GM15510 (cell line): Measurements from ENCODE around the gene TRABD.

ENCODE experiments used
- POLR2A ChIP-seq: IDR thresholded peaks from 3 replicates; pipeline ENCODE4 v1.6.1; 2011; ENCODE audit warnings: borderline replicate concordance; ENCODE audit not compliant: insufficient read length; ENCODE audit errors: extremely low read depth

TRABD gene

DNA sequence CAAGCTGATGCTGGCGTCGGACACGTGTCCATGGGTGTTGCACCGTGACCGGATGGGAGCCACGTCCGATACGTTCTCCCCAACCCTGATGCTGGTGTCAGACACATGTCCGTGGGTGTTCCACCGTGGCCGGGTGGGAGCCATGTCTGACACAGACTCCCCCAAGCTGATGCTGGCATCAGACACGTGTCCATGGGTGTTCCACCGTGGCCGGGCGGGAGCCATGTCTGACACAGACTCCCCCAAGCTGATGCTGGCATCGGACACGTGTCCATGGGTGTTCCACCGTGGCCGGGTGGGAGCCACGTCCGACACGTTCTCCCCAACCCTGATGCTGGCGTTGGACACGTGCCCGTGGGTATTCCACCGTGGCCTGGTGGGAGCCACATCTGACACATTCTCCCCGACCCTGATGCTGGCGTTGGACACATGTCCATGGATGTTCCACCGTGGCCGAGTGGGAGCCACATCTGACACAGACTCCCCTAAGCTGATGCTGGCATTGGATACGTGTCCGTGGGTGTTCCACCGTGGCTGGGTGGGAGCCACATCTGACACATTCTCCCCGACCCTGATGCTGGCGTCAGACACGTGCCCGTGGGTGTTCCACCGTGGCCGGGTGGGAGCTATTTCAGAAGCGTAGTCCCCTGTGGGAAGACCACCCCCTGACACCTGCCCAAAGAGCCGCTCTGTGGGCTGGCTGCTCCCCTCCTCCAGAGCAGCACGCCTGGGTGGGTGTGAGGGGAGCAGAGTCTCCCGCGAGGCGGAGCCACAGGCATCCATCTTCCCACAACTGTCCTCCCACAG lies 35.1 kb downstream of the TRABD start:
- TF ChIP-seq POLR2A: no peak

- TF ChIP-seq POLR2A: no peak
Observed at GRCh38 chr22:50221410-50222300, 35.9 kb downstream of the TRABD start.

DNA sequence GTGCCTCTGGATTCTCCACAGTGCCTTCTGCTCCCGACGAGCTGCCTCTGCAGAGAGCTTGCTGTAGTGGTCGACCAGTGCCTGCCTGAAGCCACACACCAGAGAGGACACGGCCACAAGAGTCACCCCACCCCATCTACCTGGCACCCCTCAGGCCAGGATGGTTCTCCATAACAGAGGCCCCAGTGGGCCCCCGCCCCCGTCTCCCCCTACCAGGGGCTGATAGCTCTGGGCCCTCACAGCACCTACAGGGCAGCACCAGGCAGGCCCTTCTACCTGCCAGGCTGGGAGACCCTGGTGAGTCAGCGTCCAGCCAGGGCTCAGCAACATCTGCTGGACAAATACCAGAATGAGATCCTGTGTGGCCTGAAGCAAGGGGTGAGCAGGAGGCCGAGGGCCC lies 36.8 kb downstream of the TRABD start:
- TF ChIP-seq POLR2A: no peak

- no peak for TF ChIP-seq POLR2A
Observed at GRCh38 chr22:50224071-50224470, 38.4 kb downstream of the TRABD start.

DNA sequence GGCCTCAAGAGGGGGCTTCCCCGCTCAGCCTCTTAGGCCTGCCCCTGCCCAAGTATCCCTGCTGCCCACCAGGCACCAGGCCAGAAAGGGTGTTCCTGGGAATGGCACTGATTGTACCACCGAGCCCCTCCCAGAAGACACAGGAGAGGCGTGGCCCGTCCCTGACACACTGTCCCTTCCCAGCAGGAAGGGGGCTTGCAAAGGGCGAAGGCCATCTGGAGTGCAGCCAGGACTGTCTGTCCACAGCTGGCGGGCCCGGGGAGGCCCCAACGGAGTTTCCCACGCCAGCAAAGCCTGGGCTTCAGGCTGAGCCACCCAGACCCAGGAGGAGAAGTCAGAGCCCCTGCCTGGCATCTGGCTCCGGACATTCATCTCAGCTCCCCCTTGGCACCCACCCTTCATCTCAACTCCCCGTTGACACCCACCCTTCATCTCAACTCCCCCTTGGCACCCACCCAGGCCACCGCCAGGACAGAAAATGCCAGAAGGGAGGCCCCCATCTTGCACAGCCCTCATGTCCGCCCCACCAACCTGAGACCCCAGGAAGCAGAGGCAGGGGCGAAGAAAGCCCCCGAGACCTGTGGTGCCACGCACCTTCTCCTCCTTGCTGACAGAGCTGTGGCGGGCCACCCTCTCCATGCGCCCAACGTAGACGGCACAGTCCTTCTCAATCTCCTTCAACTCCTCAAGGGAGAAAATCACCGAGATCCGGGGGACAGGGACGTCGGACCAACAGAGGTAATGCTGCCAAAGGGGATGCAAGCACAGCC lies 39.7 kb downstream of the TRABD start:
- TF ChIP-seq POLR2A: no peak

GRCh38 chr22:50226063-50226874 lies 40.6 kb downstream of the TRABD start:
- no peak for TF ChIP-seq POLR2A

GRCh38 chr22:50226875-50227165 lies 41.1 kb downstream of the TRABD start:
- no peak for TF ChIP-seq POLR2A

DNA sequence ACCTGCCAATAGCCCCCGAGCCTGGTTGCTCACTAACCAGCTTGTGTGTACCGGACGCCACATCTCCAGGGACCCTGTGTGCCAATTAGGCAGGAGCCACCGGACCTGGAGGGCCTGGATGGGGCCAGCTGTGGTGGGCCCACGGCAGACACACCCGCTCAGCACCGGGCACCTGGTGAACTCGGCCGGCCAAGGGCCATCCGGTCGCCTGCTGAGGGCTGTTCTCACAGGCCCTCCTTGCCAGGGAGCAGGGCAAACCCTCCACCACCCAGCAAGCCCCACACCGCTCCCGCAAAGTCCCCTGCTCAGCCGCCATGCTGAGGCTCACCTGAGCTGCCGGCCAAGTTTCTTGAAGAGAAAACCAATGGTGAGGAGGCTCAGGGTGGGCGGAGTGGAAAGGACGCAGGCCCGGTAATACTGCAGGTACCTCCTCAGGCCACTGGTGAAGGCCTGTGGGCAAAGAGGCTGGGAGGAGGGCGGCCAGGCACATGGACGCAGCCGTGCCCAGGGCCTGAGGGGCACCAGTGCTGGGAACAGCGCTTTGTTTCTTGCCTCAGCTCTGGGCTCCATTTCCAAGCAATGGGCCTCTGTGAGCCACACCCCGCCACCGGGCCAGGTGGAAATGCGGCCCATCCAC lies 42.0 kb downstream of the TRABD start:
- no peak for TF ChIP-seq POLR2A

GRCh38 chr22:50228366-50228765 lies 42.7 kb downstream of the TRABD start:
- no peak for TF ChIP-seq POLR2A

DNA sequence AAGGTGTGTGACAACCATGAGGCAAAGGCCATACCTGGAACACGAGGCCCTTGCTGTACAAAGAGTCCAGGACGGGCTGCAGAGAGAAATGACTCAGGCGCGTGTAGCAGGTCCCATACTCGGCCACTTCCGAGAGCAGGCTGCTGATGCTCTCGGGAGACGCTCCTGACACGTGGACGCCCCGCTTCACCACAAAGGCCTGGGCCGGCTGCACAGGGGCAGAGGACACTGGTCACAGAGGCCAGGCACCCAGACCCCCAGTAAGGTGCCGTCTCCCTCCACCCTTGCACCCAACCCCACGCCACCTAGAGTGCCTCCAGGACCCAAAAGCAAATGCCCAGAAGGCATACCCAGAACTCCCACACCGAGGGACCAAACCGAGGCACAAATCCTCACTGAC lies 43.7 kb downstream of the TRABD start:
- no peak for TF ChIP-seq POLR2A

DNA sequence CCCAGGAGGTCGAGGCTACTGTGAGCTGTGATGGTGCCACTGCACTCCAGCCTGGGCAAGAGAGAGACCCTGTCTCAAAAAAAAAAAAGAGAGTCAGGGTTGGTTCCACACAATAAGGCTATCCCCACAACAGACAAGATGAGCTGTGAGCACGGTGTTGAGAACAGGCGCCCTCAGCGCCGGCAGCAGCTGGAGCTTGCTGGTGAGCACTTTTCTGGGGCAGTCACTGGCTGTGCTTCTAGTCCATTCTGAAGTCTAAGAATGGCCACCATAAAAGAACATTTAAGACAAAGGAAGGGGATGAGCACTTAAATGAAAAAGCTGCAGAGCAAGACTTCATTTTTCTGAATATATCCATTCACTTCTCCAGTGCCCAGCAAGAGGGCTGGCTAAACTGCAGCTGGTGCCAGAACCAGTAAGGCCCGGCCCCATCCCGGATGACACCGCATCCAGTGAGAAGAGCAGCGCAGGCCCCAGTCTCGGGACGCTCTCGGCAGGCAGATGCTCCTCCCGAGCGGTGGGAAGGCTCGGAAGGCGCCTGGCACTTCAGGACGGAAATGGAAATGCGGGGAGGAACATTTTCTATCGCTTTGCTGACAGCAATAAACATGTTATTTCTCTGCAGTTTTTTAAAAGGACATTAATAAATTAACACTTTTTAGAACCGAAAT lies 46.9 kb downstream of the TRABD start:
- no peak for TF ChIP-seq POLR2A

DNA sequence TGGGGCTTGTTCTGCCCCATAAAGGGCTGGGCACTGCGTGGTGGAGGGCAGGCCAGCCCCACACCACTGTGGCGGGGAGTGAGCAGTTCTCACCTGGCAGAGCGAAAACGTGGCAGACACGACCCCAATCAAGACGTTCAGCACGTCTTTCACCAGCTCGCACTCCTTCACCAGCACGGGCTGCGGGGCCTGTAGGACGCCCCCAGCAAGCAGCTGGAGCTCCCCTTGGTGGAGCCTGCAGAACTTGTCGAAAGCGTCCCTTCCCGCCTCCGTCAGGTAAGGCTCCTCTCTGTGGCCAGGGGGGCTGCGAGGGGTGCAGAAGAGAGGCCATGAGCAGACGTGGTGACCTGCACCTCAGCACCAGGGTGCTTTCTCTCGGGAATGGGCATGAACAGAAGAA lies 47.5 kb downstream of the TRABD start:
- TF ChIP-seq POLR2A: no peak

DNA sequence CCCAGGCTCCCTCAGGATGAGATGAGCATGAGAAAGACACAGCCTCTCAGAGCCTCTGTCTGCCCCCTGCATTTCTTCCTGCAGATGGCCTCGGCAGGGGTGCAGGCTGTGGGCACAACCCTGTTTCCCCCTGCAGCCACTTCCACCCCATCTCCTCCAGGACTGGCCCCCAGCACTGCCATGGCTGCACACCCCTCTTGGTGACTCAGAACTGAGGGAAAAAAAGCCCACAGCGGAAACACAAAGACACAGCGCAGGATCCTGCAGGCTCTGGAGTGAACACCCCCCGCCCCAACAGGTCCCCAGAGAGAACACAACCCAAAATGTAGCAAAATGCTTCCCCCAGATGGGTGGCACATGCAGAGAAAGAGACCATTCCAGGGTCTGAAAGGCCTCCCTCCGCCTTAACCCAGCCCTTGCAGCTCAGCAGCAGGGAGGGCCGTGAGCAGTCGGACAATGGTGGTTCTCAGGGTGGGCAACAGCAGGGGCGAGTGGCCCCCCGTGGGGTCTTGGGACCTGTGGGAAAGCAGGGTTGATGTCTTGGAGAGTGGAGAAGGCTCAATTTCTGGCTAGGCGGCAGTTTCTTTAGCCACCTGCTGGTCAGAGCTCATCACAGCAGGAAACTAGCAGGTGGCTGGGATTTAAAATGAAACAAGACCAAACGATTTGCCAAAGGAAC lies 51.2 kb downstream of the TRABD start:
- no peak for TF ChIP-seq POLR2A

DNA sequence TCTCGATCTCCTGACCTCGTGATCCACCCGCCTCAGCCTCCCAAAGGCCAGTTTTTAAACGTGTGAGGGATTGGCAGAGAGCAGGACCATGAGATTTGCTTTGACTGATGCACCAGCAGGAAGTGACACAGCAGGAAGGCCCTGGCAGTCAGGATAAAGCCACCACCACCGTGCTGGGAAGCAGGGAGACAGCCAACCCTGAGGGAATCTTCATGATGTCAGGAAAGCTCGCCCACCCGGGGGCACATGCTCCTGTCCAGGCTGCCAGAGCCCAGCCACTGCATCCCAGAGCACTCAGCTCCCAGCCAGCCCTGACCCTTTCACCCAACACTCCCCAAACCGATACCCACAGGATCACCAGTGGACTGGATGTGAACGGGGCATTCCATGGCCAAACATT lies 53.0 kb downstream of the TRABD start:
- no peak for TF ChIP-seq POLR2A
